Mesothelial cell of epicardium (in vitro differentiated cells): ENCODE data around the gene COTL1. TPM values are rescaled to one million over a fixed set of nuclear protein-coding genes. Genes with fewer than 3 reads are reported as not detected.

Experiments
- DNase-seq, 2 experiments: peaks; one replicate each; pipeline ENCODE4 v3.0.0; 2021; ENCODE audit warnings: low spot score in 2 of 2; ENCODE audit not compliant: unreplicated experiment in 2 of 2
- H3K27ac Mint-ChIP-seq: 2 replicates; pipeline ENCODE4 v1.8.0; 2021; ENCODE audit warnings: mixed read lengths
- H3K27me3 Mint-ChIP-seq: 2 replicates; pipeline ENCODE4 v1.8.0; 2021; ENCODE audit warnings: low read depth, mixed read lengths
- H3K36me3 Mint-ChIP-seq: 2 replicates; pipeline ENCODE4 v1.8.0; 2021; ENCODE audit warnings: mixed read lengths
- H3K4me1 Mint-ChIP-seq: 2 replicates; pipeline ENCODE4 v1.8.0; 2021; ENCODE audit warnings: mixed read lengths
- H3K4me3 Mint-ChIP-seq: 2 replicates; pipeline ENCODE4 v1.8.0; 2021; ENCODE audit warnings: mild to moderate bottlenecking, moderate library complexity, mixed read lengths
- H3K9me3 Mint-ChIP-seq: 2 replicates; pipeline ENCODE4 v1.8.0; 2021; ENCODE audit warnings: mixed read lengths
- total RNA-seq: library from RNA; stranded (reverse); gene quantifications from 3 replicates; pipeline ENCODE4 v1.2.1, GENCODE V29; 2021
- TF ChIP-seq, protein P1 (sequence below): fragments of 200-600 bp; sonication (generic); IDR thresholded peaks from one replicate; pipeline ENCODE4 v1.5.0; 2021; ENCODE audit warnings: antibody characterized with exemption; ENCODE audit not compliant: unreplicated experiment

Gene COTL1
- total RNA-seq, 1 donor from 2014 or later = 116 TPM

DNA sequence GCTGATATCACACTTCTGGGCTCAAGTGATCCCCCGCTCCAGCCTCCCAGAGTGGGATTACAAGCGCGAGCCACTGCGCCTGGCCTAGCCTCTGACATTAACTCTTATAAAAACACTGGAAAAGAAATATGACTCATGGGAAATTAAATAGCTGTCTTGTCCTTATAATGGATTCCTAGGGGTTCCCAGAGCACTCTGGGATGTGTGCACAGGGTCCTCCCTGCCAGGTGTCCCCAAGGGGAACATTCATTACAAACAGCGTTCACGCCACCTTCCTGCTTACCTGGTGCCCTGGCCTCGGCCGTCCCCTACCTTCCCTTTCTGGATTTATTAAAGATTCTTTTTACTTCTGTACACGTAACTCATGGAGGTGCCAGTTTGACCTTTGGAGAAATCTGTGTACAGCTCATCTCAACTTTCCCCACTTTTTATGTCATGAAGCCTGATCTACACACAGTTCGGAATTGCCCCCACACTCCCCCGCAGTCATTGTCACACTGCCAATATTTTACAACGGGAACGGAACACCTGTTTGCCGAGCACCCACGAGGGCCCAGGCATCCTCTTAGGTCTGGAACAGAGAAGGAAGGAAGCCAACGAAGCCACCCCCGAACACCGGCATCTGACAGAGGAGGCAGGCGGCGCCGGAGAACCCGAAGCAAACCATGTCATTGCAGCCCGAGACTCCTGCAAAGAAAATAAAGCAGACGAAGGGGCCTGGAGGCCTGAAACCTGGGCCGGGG lies 73.7 kb downstream of the COTL1 start:
- no peaks in the 10 kb centered on the region for H3K27me3 Mint-ChIP-seq
- H3K36me3 Mint-ChIP-seq = no peaks in the 10 kb centered on the region
- peaks cover 46% of the 10 kb centered on the region for H3K4me1 Mint-ChIP-seq
- DNase-seq = no peak
- peak overlapping the region; percentile 43 for H3K27ac Mint-ChIP-seq
- H3K9me3 Mint-ChIP-seq = no peaks in the 10 kb centered on the region
- no peak overlapping the region for H3K4me3 Mint-ChIP-seq
- TF ChIP-seq, protein P1, sequence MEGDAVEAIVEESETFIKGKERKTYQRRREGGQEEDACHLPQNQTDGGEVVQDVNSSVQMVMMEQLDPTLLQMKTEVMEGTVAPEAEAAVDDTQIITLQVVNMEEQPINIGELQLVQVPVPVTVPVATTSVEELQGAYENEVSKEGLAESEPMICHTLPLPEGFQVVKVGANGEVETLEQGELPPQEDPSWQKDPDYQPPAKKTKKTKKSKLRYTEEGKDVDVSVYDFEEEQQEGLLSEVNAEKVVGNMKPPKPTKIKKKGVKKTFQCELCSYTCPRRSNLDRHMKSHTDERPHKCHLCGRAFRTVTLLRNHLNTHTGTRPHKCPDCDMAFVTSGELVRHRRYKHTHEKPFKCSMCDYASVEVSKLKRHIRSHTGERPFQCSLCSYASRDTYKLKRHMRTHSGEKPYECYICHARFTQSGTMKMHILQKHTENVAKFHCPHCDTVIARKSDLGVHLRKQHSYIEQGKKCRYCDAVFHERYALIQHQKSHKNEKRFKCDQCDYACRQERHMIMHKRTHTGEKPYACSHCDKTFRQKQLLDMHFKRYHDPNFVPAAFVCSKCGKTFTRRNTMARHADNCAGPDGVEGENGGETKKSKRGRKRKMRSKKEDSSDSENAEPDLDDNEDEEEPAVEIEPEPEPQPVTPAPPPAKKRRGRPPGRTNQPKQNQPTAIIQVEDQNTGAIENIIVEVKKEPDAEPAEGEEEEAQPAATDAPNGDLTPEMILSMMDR = no peak

DNA sequence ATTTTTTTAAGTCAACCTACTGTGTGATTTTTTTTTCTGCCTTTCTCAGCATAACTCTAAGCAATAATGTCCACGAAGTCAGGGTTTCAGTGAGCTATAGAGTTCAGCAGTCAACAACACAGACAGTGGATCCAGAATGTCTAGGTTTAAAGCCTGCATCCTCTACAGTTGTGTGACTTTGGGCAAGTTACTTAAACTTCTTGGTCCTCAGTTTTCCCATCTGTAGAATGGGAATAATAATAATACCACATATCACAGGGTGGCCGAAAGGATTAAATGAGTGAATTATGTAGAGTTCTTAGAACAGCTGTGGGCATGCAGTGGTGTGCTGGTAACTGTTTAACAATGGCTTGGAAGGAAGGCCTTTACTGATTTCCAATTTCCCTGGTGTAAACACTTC lies 74.6 kb downstream of the COTL1 start:
- TF ChIP-seq, protein P1 = no peak
- DNase-seq = no peak
- Mint-ChIP-seq H3K4me3 (no peak overlapping the region), H3K27me3 (no peaks in the 10 kb centered on the region), H3K9me3 (no peaks in the 10 kb centered on the region), H3K4me1 (peaks cover 42% of the 10 kb centered on the region), H3K36me3 (no peaks in the 10 kb centered on the region), H3K27ac (no peak overlapping the region)

DNA sequence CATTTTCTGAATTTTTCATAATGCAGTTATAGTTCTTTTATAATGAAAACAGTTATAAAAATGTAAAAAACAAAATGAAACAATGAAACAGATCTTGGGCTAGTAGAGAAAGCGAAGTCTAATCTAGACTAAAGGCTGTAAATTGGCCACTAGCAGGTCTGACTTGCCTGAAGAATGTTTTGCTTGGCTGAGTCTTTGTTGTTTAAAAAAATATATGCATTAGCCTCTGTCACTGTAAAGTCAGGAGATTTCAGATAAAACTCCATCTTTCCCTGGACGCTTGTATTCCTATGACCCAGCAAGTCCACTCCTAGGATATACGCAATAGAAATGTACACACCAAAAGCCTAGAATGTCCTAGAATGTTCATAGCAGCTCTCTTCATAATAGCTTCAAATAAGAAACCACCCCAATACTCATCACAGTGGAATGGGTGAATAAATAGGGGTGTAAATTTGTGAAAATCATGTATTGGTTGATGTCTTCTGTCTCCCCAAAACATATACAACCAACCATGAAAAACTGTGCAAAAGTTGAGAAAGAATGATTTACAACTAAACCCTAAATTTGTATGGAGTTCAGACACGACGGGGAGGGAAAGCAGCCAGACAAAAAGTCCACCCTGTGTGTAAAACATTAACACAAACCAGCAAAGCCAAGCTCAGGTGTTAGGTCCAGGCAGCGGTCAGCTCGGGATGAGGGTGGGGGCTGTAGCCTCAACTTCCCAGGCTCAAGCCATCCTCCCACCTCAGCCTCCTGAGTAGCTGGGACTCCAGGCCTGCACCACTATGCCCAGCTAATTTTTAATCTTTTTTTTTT lies 75.7 kb downstream of the COTL1 start:
- H3K9me3 Mint-ChIP-seq = no peaks in the 10 kb centered on the region
- peak overlapping the region; percentile 22 for H3K27ac Mint-ChIP-seq
- no peak for DNase-seq
- H3K4me3 Mint-ChIP-seq = no peak overlapping the region
- no peaks in the 10 kb centered on the region for H3K27me3 Mint-ChIP-seq
- no peaks in the 10 kb centered on the region for H3K36me3 Mint-ChIP-seq
- H3K4me1 Mint-ChIP-seq = peaks cover 46% of the 10 kb centered on the region
- TF ChIP-seq, protein P1 = no peak

DNA sequence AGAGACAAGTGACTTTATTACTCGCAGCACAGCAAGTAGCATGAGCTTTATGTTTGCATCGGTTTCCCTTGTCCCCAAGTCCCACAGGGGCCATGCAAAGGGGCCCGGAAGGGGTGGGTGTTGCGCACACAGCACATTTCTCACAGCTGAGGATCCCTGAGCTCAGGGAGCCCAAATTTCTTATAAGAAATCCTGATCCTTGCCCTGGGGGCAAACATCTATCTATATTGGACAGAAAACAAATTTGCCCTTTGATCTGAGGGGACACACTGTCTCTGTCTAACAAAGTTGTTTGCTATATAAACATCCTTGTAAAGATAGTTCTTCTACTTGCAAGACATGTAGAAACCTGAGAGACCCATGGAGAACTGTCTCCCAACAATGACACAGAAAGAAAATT lies 77.7 kb downstream of the COTL1 start:
- DNase-seq = no peak
- no peaks in the 10 kb centered on the region for H3K9me3 Mint-ChIP-seq
- H3K36me3 Mint-ChIP-seq = no peaks in the 10 kb centered on the region
- H3K4me3 Mint-ChIP-seq = no peak overlapping the region
- no peaks in the 10 kb centered on the region for H3K27me3 Mint-ChIP-seq
- TF ChIP-seq, protein P1 = no peak
- H3K27ac Mint-ChIP-seq = no peak overlapping the region
- H3K4me1 Mint-ChIP-seq = peaks cover 54% of the 10 kb centered on the region

DNA sequence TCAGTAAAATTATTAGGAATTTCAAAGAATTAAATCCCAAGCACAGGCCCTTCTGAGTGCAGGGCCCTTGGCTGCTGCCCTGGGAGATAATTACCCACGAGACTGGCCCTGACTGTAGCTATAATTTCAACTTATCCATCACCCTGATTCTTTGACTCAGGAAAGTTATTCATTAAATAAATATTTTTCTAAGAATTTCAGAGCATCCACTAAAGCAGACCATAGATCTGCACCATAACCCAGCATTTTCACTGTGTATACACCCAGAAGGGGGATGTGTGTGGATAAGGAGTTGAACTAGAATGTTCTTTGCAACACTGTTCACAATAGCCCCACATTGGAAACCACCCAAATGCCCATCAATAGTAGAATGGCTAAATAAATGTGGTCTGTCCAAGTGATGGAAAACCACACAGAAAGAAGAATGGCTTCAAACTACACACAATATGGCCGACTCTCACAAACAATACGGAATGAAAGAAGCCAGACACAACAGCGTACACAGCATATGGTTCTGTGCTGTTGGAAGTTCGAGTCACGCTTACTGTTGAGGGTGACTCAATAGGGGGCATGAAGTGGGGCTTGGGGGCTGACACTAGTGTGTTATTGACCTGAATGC lies 79.5 kb downstream of the COTL1 start:
- DNase-seq = no peak
- no peaks in the 10 kb centered on the region for H3K9me3 Mint-ChIP-seq
- no peaks in the 10 kb centered on the region for H3K27me3 Mint-ChIP-seq
- no peaks in the 10 kb centered on the region for H3K36me3 Mint-ChIP-seq
- peaks cover 42% of the 10 kb centered on the region for H3K4me1 Mint-ChIP-seq
- H3K27ac Mint-ChIP-seq = peak overlapping the region; percentile 86
- TF ChIP-seq, protein P1 = no peak
- no peak overlapping the region for H3K4me3 Mint-ChIP-seq
